B cell (primary cell): ENCODE measurements around the gene CDCA8. TPM values are rescaled to one million over a fixed set of nuclear protein-coding genes. Genes with fewer than 3 reads are reported as not detected.

Experiments used
- ATAC-seq: fragments of 200-7000 bp; cut with Tn5 transposase; one replicate; pipeline ENCODE4 v1.10.0; 2021; ENCODE audit warnings: low read depth, mild to moderate bottlenecking, moderate number of reproducible peaks, moderate library complexity
- CTCF ChIA-PET: fragments of 350-600 bp; sonication (Branson Sonifier 250); formaldehyde crosslinking; loops from one replicate; lab custom pipeline; 2021; ENCODE audit warnings: antibody characterized with exemption, inconsistent platforms; lab: Charles Lee
- POLR2A ChIA-PET: fragments of 350-600 bp; sonication (Branson Sonifier 250); formaldehyde crosslinking; loops from one replicate; lab custom pipeline; 2021; ENCODE audit warnings: antibody characterized with exemption; lab: Charles Lee
- DNase-seq: peaks from one replicate; pipeline ENCODE4 v3.0.0; 2013
- H2AFZ ChIP-seq: 2 replicates; pipeline ENCODE4 v1.6.1; 2012; ENCODE audit warnings: mild to moderate bottlenecking, low read depth, low read length; ENCODE audit not compliant: insufficient read depth, poor library complexity, severe bottlenecking
- H3K27ac ChIP-seq, 2 donors: 1 replicate in 1 of 2; 2 replicates in 1 of 2; pipeline ENCODE4 v1.5.1; 2012 to 2013; ENCODE audit warnings: low read length in 2 of 2, mild to moderate bottlenecking in 2 of 2, moderate library complexity in 1 of 2
- H3K27me3 ChIP-seq, 4 experiments: fragments of 200-600 bp in 1 of 4; sonication (generic) in 1 of 4; replicated peaks in 1 of 4; 1 replicate in 2 of 4; 2 replicates in 2 of 4; pipeline versions ENCODE4 v1.6.1 to v1.7.0; 2013 to 2016; ENCODE audit warnings: low read length in 3 of 4, mild to moderate bottlenecking in 2 of 4, mixed read lengths in 1 of 4, moderate library complexity in 1 of 4; ENCODE audit not compliant: insufficient read depth in 4 of 4, control insufficient read depth in 3 of 4; ENCODE audit errors: control extremely low read depth in 1 of 4
- H3K36me3 ChIP-seq, 2 experiments: replicated peaks in 1 of 2; 1 replicate in 1 of 2; 2 replicates in 1 of 2; pipeline versions ENCODE4 v1.6.1 to v1.7.1; 2013; ENCODE audit warnings: low read length in 1 of 2; ENCODE audit not compliant: insufficient read depth in 2 of 2, control insufficient read depth in 1 of 2; ENCODE audit errors: control extremely low read depth in 1 of 2, extremely low read depth in 1 of 2
- H3K4me1 ChIP-seq, 2 donors: fragments of 200-600 bp in 1 of 2; sonication (generic) in 1 of 2; 1 replicate in 1 of 2; 2 replicates in 1 of 2; pipeline versions ENCODE4 v1.5.1 to v1.6.1; 2013 to 2017; ENCODE audit warnings: low read length in 2 of 2; ENCODE audit not compliant: control insufficient read depth in 2 of 2, insufficient read depth in 2 of 2
- H3K4me2 ChIP-seq: replicated peaks from 2 replicates; pipeline ENCODE3; 2012; ENCODE audit warnings: mild to moderate bottlenecking, low read depth, low read length; ENCODE audit not compliant: poor library complexity, severe bottlenecking
- H3K4me3 ChIP-seq, 5 experiments: fragments of 200-600 bp in 1 of 5; sonication (generic) in 1 of 5; 1 replicate in 3 of 5; 2 replicates in 2 of 5; pipeline versions ENCODE4 v1.5.1 to v1.7.0; 2011 to 2016; ENCODE audit warnings: low read length in 4 of 5, mild to moderate bottlenecking in 4 of 5, low read depth in 2 of 5, control low read depth in 1 of 5, moderate library complexity in 1 of 5; ENCODE audit not compliant: insufficient read depth in 1 of 5; ENCODE audit errors: control extremely low read depth in 1 of 5, extremely low read depth in 1 of 5
- H3K79me2 ChIP-seq: fragments of 200-600 bp; sonication (generic); one replicate; pipeline ENCODE4 v1.6.0; 2016; ENCODE audit warnings: low read length; ENCODE audit not compliant: control insufficient read depth, insufficient read depth
- H3K9ac ChIP-seq: fragments of 200-600 bp; sonication (generic); 2 replicates; pipeline ENCODE4 v1.6.1; 2017; ENCODE audit warnings: mild to moderate bottlenecking, low read length, moderate library complexity
- H3K9me3 ChIP-seq, 3 donors: one replicate each; pipeline versions ENCODE4 v1.6.1 to v1.7.1; 2013; ENCODE audit warnings: low read length in 2 of 3; ENCODE audit not compliant: control insufficient read depth in 2 of 3, insufficient read depth in 1 of 3; ENCODE audit errors: control extremely low read depth in 1 of 3
- H4K20me1 ChIP-seq: 2 replicates; pipeline ENCODE4 v1.6.0; 2012; ENCODE audit warnings: mild to moderate bottlenecking, low read length; ENCODE audit not compliant: insufficient read depth, control insufficient read depth, poor library complexity, severe bottlenecking
- H3K27ac Mint-ChIP-seq: one replicate; pipeline ENCODE4 v1.8.0; 2021; ENCODE audit warnings: mixed read lengths
- H3K27me3 Mint-ChIP-seq: one replicate; pipeline ENCODE4 v1.8.0; 2021; ENCODE audit warnings: mixed read lengths
- H3K4me1 Mint-ChIP-seq: one replicate; pipeline ENCODE4 v1.8.0; 2021; ENCODE audit warnings: mixed read lengths
- H3K4me3 Mint-ChIP-seq: one replicate; pipeline ENCODE4 v1.8.0; 2021; ENCODE audit warnings: mixed read lengths
- H3K9me3 Mint-ChIP-seq: one replicate; pipeline ENCODE4 v1.8.0; 2022; ENCODE audit warnings: mixed read lengths; ENCODE audit not compliant: insufficient read depth
- CTCF ChIP-seq: fragments of 200-600 bp; IDR thresholded peaks from one replicate; pipeline ENCODE4 v1.8.0; 2022; ENCODE audit warnings: antibody characterized with exemption, mild to moderate bottlenecking
- EZH2 ChIP-seq: IDR thresholded peaks from 2 replicates; pipeline ENCODE4 v1.6.1; 2012; ENCODE audit warnings: borderline replicate concordance, low read depth, mild to moderate bottlenecking, moderate library complexity, low read length; ENCODE audit not compliant: insufficient read depth, poor library complexity, severe bottlenecking
- WGBS: methylation state at CpG from one replicate; pipeline ENCODE4 v1.1.5; 2013; ENCODE audit warnings: missing lambda C conversion rate; ENCODE audit not compliant: insufficient coverage; 5-methylcytosine and 5-hydroxymethylcytosine counted together
- intact Hi-C: fragments of 100-400 bp; cut with micrococcal nuclease; formaldehyde crosslinking; loops from one replicate; pipeline ENCODE4 v1.10.0; 2022
- polyA plus RNA-seq: library from polyadenylated mRNA; depleted of rRNA; stranded (reverse); fragments of >200 nt; gene quantifications from 2 replicates; pipeline ENCODE4 v1.2.3, GENCODE V29; 2012
- small RNA-seq: library from RNA; depleted of rRNA; stranded (forward); fragments of <200 nt; gene quantifications from one replicate; pipeline ENCODE3, GENCODE V24; 2012; ENCODE audit warnings: low replicate concordance, low read depth; ENCODE audit not compliant: insufficient read length
- total RNA-seq, 2 donors: library from RNA; stranded (reverse); fragments of 120-200 nt in 1 of 2; gene quantifications; 1 replicate in 1 of 2; 2 replicates in 1 of 2; pipeline versions ENCODE4 v1.2.3 to v1.2.4, GENCODE V29; 2013 to 2022

CDCA8 gene
- total and polyA plus RNA-seq, 2 donors (not counting 1 experiment from before 2014, with no cell fraction given), result 1.3 to 1.6 TPM

- no peaks in the 10 kb centered on the region for H3K9me3 ChIP-seq
- no peak overlapping the region for H3K4me3 ChIP-seq
- ChIA-PET CTCF (no interaction called here), POLR2A (no interaction called here)
- H4K20me1 ChIP-seq, result no peaks in the 10 kb centered on the region
- Mint-ChIP-seq H3K4me3 (no peak overlapping the region), H3K27ac (no peak overlapping the region), H3K4me1 (peaks cover 12% of the 10 kb centered on the region), H3K9me3 (no peaks in the 10 kb centered on the region), H3K27me3 (peaks cover 11% of the 10 kb centered on the region)
- H2AFZ ChIP-seq, result no peak overlapping the region
- H3K27ac ChIP-seq, result no peak overlapping the region
- no peak overlapping the region for H3K4me2 ChIP-seq
- H3K4me1 ChIP-seq, result peaks cover 6 to 18% of the 10 kb centered on the region in 2 donors
- H3K36me3 ChIP-seq, result no peaks in the 10 kb centered on the region
- peaks cover 0 to 57% (median 20%) of the 10 kb centered on the region in 4 experiments for H3K27me3 ChIP-seq
- ATAC-seq, result no peak
- 67% methylated on average over 1 of the region's 4 CpGs for WGBS
- H3K9ac ChIP-seq, result no peak overlapping the region
- DNase-seq, result no peak
- intact Hi-C loops, result no loop called here
- H3K79me2 ChIP-seq, result no peaks in the 10 kb centered on the region
- no peak for TF ChIP-seq CTCF
- no peak for TF ChIP-seq EZH2
Measured at GRCh38 chr1:37755951-37756560, 63.7 kb downstream of the CDCA8 start.

Small RNAs within 50 kb of the gene (small RNA-seq; reads per million reads assigned to genes)
- gene RF00019, result not detected

Other genes with a start within 250 kb of the CDCA8 start
- 67.9 and 73.0 TPM in 2 replicates for gene ZC3H12A, start 217.9 kb upstream of the CDCA8 start, total RNA-seq
- gene ZC3H12A, start 217.9 kb upstream of the CDCA8 start, polyA plus RNA-seq, result 170 and 177 TPM in 2 replicates
- gene MEAF6, start 177.8 kb upstream of the CDCA8 start, total RNA-seq, result 82.0 and 84.2 TPM in 2 replicates
- 52.5 and 73.3 TPM in 2 replicates for gene MEAF6, start 177.8 kb upstream of the CDCA8 start, polyA plus RNA-seq
- gene SNIP1, start 138.2 kb upstream of the CDCA8 start, total RNA-seq, result 45.0 and 45.1 TPM in 2 replicates
- gene SNIP1, start 138.2 kb upstream of the CDCA8 start, polyA plus RNA-seq, result 6.0 and 16.1 TPM in 2 replicates
- not detected in 2 replicates for gene DNALI1, start 135.6 kb upstream of the CDCA8 start, total RNA-seq
- gene DNALI1, start 135.6 kb upstream of the CDCA8 start, polyA plus RNA-seq, result not detected in 2 replicates
- gene GNL2, start 96.6 kb upstream of the CDCA8 start, total RNA-seq, result 44.0 and 50.6 TPM in 2 replicates
- 15.7 and 29.8 TPM in 2 replicates for gene GNL2, start 96.6 kb upstream of the CDCA8 start, polyA plus RNA-seq
- gene RSPO1, start 57.6 kb upstream of the CDCA8 start, total RNA-seq, result not detected in 2 replicates
- not detected in 2 replicates for gene RSPO1, start 57.6 kb upstream of the CDCA8 start, polyA plus RNA-seq
- gene EPHA10, start 72.6 kb downstream of the CDCA8 start, total RNA-seq, result 0.39 and 0.61 TPM in 2 replicates
- gene EPHA10, start 72.6 kb downstream of the CDCA8 start, polyA plus RNA-seq, result 0.17 and 0.94 TPM in 2 replicates
- 6.6 and 7.8 TPM in 2 replicates for gene MANEAL, start 101.3 kb downstream of the CDCA8 start, total RNA-seq
- 1.1 and 3.1 TPM in 2 replicates for gene MANEAL, start 101.3 kb downstream of the CDCA8 start, polyA plus RNA-seq
- 15.7 and 16.9 TPM in 2 replicates for gene C1orf122, start 115.3 kb downstream of the CDCA8 start, total RNA-seq
- gene C1orf122, start 115.3 kb downstream of the CDCA8 start, polyA plus RNA-seq, result 10.7 and 15.7 TPM in 2 replicates
- 12.5 and 14.0 TPM in 2 replicates for gene YRDC, start 115.7 kb downstream of the CDCA8 start, total RNA-seq
- 16.7 and 17.1 TPM in 2 replicates for gene YRDC, start 115.7 kb downstream of the CDCA8 start, polyA plus RNA-seq
- gene MTF1, start 167.1 kb downstream of the CDCA8 start, total RNA-seq, result 34.6 and 36.7 TPM in 2 replicates
- 5.2 and 6.2 TPM in 2 replicates for gene MTF1, start 167.1 kb downstream of the CDCA8 start, polyA plus RNA-seq